ENCODE results near the gene TAPT1.

TAPT1 gene

DNA sequence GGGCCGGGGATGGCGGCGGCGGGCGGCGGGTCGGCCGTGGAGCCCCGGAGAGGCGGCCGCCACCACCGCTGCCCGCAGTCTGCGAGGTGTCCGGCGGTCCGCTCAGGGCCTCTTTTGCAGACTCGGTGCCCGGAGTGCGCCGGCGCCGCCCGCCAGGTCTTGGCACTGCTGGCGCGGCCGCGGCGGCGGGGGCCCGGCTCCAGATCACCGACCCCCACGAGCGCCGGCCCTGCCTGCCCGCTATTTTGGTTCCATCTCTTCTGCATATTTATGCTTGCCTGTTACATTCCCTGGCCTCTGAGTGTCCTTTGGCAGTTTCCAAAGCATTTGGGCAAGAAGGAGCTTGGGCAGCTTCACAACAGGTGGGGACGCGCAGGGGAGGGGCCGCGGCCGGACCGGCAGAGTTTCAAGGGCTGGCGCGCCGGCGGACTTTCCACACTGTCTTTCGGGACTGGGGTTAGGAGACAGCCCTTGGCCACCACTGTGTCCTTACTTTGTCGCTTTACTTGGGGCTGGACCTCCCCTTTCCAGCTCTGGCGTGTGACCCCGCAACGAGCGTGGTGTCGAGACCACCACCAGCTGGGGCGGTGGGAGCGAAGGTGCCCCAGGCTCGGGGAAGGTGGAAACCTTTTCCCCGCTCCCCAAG, 668 bp upstream of the TAPT1 start:
- Mint-ChIP-seq H3K27me3 (ENCODE audit: low read depth) (no peaks in the 10 kb centered on the region), H3K9me3 (no peaks in the 10 kb centered on the region), H3K27ac (peak overlapping the region; percentile 98 to 100 (median 100)), H3K4me3 (peak overlapping the region; percentile 97 to 98 (median 98)), H3K4me1 (peaks cover 59% of the 10 kb centered on the region), H3K36me3 (ENCODE audit: low read depth) (no peaks in the 10 kb centered on the region)
- TF ChIP-seq, protein P1, sequence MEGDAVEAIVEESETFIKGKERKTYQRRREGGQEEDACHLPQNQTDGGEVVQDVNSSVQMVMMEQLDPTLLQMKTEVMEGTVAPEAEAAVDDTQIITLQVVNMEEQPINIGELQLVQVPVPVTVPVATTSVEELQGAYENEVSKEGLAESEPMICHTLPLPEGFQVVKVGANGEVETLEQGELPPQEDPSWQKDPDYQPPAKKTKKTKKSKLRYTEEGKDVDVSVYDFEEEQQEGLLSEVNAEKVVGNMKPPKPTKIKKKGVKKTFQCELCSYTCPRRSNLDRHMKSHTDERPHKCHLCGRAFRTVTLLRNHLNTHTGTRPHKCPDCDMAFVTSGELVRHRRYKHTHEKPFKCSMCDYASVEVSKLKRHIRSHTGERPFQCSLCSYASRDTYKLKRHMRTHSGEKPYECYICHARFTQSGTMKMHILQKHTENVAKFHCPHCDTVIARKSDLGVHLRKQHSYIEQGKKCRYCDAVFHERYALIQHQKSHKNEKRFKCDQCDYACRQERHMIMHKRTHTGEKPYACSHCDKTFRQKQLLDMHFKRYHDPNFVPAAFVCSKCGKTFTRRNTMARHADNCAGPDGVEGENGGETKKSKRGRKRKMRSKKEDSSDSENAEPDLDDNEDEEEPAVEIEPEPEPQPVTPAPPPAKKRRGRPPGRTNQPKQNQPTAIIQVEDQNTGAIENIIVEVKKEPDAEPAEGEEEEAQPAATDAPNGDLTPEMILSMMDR (IDR thresholded peaks at IDR 0.05; ENCODE audit: unreplicated experiment in 3 of 3), result no peak

DNA sequence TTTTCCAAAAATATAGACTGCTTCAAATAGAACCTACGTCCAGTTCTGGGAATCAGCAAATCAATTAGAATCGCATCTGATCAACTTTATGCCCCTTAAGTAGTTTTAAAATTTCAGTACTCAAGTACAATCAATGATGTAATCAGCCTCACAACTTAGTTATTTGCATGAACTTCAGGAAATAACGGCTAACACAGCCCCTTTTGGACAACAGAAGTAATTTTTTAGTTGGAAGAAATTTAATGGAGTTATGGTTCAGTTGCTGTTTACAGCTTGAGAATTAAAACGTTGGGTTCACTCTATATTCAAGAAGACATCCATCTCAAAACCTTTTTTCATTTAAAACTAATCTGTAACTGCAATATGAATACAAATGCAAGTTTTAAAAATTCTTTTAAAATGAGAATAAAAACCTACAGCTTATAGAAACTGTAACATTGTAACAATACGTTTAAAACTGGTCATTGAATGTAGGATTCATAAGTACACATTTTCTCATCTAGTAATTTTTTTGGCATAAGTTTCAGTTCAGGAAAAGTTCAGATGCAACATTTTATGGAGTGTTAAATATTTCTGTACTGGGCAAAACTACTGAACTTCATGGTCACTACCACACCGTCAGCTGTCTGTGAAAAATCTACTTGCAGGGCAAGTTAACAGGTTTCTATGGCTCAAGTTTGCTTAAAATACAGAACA, 956 bp downstream of the TAPT1 start:
- Mint-ChIP-seq H3K4me3 (peak overlapping the region; percentile 87 to 95 (median 94)), H3K27me3 (ENCODE audit: low read depth) (no peaks in the 10 kb centered on the region), H3K27ac (peak overlapping the region; percentile 94 to 97 (median 95)), H3K4me1 (peaks cover 50% of the 10 kb centered on the region), H3K9me3 (no peaks in the 10 kb centered on the region), H3K36me3 (ENCODE audit: low read depth) (peaks cover under 1% of the 10 kb centered on the region)
- TF ChIP-seq, protein P1 (IDR thresholded peaks at IDR 0.05; ENCODE audit: unreplicated experiment in 3 of 3), result no peak

DNA sequence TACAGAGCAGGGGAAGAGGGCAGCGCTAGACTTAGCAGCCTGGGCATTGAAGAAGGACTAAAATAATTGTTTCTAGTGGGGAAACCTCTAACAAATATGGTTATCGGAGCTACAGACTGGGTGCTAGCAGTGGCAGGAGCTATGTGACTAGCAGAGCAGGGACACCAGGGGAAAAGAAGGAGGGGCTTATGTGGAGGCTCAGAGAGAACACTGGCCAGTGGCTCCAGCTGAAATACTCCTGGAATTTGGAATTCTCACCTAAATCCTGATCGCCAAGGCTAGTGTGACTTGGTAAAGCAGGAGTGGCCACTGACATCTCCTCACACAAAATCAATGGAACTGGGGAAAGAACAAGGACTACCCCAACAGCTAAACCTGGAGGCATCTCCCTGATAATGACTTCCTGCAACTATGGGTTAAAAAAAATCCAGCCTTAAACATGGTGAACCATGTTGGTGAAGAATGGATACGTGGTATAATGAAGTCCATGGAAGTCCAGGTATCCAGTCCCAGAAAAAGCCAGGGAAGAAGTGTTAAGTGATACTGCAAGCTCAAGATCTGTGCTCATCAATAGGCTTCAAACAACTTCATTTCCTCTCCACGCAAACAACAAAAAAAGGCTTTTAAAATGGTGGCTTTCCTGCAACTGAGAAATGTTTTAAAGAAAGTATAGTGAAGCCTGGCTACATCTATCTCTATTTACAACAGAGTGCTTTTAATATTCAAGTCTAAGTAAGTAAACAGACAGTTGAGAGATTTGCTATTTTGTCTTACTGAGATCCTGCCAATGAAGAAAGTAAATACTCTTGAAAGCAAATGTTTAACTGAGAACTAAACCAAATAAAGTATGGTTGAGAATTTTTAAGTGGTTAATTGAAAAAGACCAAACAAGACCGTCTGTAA, 1.8 kb downstream of the TAPT1 start:
- Mint-ChIP-seq H3K4me1 (peaks cover 48% of the 10 kb centered on the region), H3K9me3 (no peaks in the 10 kb centered on the region), H3K27ac (peak overlapping the region; percentile 94 to 97 (median 95)), H3K4me3 (peak overlapping the region; percentile 87 to 95 (median 94)), H3K36me3 (ENCODE audit: low read depth) (peaks cover 5% of the 10 kb centered on the region), H3K27me3 (ENCODE audit: low read depth) (no peaks in the 10 kb centered on the region)
- TF ChIP-seq, protein P1 (IDR thresholded peaks at IDR 0.05; ENCODE audit: unreplicated experiment in 3 of 3), result no peak

DNA sequence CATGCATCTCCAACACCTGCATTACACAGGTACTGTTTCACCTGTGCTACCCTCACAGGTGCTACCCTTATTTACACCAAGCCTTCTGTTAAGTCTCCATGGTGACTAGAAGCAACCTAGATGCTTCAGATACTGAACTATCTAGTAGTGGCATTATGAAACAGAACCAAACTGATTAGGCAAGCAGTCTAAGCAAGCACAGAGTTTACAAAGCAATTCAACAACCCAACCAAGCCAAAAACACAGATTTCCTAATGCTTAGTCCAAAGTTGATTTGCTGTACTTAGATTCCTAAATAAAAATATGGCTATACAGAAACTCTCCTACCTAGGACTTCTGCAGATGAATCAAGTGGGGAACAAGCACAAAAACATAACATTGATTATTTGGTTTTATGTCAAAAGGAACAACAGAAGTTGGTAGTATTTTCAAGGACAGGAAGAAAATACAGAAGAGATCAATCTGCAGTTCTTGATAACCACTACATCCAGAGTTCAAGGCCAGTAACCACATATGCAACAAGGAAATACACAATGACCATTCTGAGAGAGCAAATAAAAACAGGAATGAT, 3.2 kb downstream of the TAPT1 start:
- Mint-ChIP-seq H3K9me3 (no peaks in the 10 kb centered on the region), H3K36me3 (ENCODE audit: low read depth) (peaks cover 9% of the 10 kb centered on the region), H3K27me3 (ENCODE audit: low read depth) (no peaks in the 10 kb centered on the region), H3K4me3 (peak overlapping the region; percentile 87 to 95 (median 94)), H3K4me1 (peaks cover 41% of the 10 kb centered on the region), H3K27ac (peak overlapping the region in 1 of 3 experiments; percentile 16)
- TF ChIP-seq, protein P1 (IDR thresholded peaks at IDR 0.05; ENCODE audit: unreplicated experiment in 3 of 3), result no peak

DNA sequence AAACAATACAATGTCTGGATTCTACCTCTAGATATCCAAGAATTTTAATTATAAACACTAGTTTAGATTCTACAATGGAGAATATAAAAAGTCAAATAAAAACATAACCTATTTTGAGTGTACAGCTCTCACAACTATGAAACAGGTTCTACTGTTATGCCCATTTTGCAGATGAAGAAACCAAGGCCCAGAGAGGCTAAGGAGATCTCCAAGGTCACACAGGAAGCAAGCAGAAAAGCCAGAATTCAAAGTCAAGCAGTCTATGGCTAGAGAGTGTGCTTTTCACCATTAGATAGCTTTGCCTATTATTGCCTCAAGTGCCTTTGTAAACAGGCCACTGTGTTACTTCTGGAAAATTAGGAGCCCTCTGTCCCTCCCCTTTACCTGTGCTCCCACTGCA, 7.3 kb downstream of the TAPT1 start:
- Mint-ChIP-seq H3K4me1 (peaks cover 20% of the 10 kb centered on the region), H3K36me3 (ENCODE audit: low read depth) (peaks cover 17% of the 10 kb centered on the region), H3K9me3 (no peaks in the 10 kb centered on the region), H3K27me3 (ENCODE audit: low read depth) (no peaks in the 10 kb centered on the region), H3K4me3 (no peak overlapping the region), H3K27ac (no peak overlapping the region)
- TF ChIP-seq, protein P1 (IDR thresholded peaks at IDR 0.05; ENCODE audit: unreplicated experiment in 3 of 3), result no peak

All from nephron (organoid).